GM21381 (cell line): ENCODE results near the gene RPP30.
A peak's percentile ranks its signal among the peaks of the same experiment; 100 is the strongest.
"Not testable (repeated sequence)": the region's sequence is repeated elsewhere in the genome, so short reads cannot be mapped to it uniquely, and the experiment has no call there.

Experiments used
- ATAC-seq: cut with Tn5 transposase; IDR thresholded peaks from one replicate; pipeline ENCODE4 v1.9.1; 2021; ENCODE audit warnings: mild to moderate bottlenecking, moderate library complexity; ENCODE audit not compliant: unreplicated experiment

Gene RPP30

GRCh38 chr10:90937645-90938258 is 66.0 kb downstream of the RPP30 start:
- ATAC-seq = no peak

GRCh38 chr10:90939116-90939515 is 67.3 kb downstream of the RPP30 start:
- ATAC-seq = no peak

- no peak for ATAC-seq
These were observed 67.9 kb downstream of the RPP30 start for GRCh38 chr10:90939648-90940047.

GRCh38 chr10:90942980-90943379 is 71.2 kb downstream of the RPP30 start:
- not testable (repeated sequence) for ATAC-seq

- ATAC-seq = no peak
These were observed 73.0 kb downstream of the RPP30 start for GRCh38 chr10:90944749-90945148.

- no peak for ATAC-seq
These were observed 73.8 kb downstream of the RPP30 start for GRCh38 chr10:90945491-90946070.

- ATAC-seq = peak; percentile 71
These were observed 75.5 kb downstream of the RPP30 start for GRCh38 chr10:90947030-90947960.
